B cell (primary cell): ENCODE results near the gene OR7C1. TPM values are rescaled to one million over a fixed set of nuclear protein-coding genes. Genes with fewer than 3 reads are reported as not detected.

ENCODE experiments used
- ATAC-seq: fragments of 200-7000 bp; cut with Tn5 transposase; one replicate; pipeline ENCODE4 v1.10.0; 2021; ENCODE audit warnings: low read depth, mild to moderate bottlenecking, moderate number of reproducible peaks, moderate library complexity
- CTCF ChIA-PET: fragments of 350-600 bp; sonication (Branson Sonifier 250); formaldehyde crosslinking; loops from one replicate; lab custom pipeline; 2021; ENCODE audit warnings: antibody characterized with exemption, inconsistent platforms; lab: Charles Lee
- POLR2A ChIA-PET: fragments of 350-600 bp; sonication (Branson Sonifier 250); formaldehyde crosslinking; loops from one replicate; lab custom pipeline; 2021; ENCODE audit warnings: antibody characterized with exemption; lab: Charles Lee
- DNase-seq: peaks from one replicate; pipeline ENCODE4 v3.0.0; 2013
- H2AFZ ChIP-seq: 2 replicates; pipeline ENCODE4 v1.6.1; 2012; ENCODE audit warnings: mild to moderate bottlenecking, low read depth, low read length; ENCODE audit not compliant: insufficient read depth, poor library complexity, severe bottlenecking
- H3K27ac ChIP-seq, 2 donors: 1 replicate in 1 of 2; 2 replicates in 1 of 2; pipeline ENCODE4 v1.5.1; 2012 to 2013; ENCODE audit warnings: low read length in 2 of 2, mild to moderate bottlenecking in 2 of 2, moderate library complexity in 1 of 2
- H3K27me3 ChIP-seq, 4 experiments: fragments of 200-600 bp in 1 of 4; sonication (generic) in 1 of 4; replicated peaks in 1 of 4; 1 replicate in 2 of 4; 2 replicates in 2 of 4; pipeline versions ENCODE4 v1.6.1 to v1.7.0; 2013 to 2016; ENCODE audit warnings: low read length in 3 of 4, mild to moderate bottlenecking in 2 of 4, mixed read lengths in 1 of 4, moderate library complexity in 1 of 4; ENCODE audit not compliant: insufficient read depth in 4 of 4, control insufficient read depth in 3 of 4; ENCODE audit errors: control extremely low read depth in 1 of 4
- H3K36me3 ChIP-seq, 2 experiments: replicated peaks in 1 of 2; 1 replicate in 1 of 2; 2 replicates in 1 of 2; pipeline versions ENCODE4 v1.6.1 to v1.7.1; 2013; ENCODE audit warnings: low read length in 1 of 2; ENCODE audit not compliant: insufficient read depth in 2 of 2, control insufficient read depth in 1 of 2; ENCODE audit errors: control extremely low read depth in 1 of 2, extremely low read depth in 1 of 2
- H3K4me1 ChIP-seq, 2 donors: fragments of 200-600 bp in 1 of 2; sonication (generic) in 1 of 2; 1 replicate in 1 of 2; 2 replicates in 1 of 2; pipeline versions ENCODE4 v1.5.1 to v1.6.1; 2013 to 2017; ENCODE audit warnings: low read length in 2 of 2; ENCODE audit not compliant: control insufficient read depth in 2 of 2, insufficient read depth in 2 of 2
- H3K4me2 ChIP-seq: replicated peaks from 2 replicates; pipeline ENCODE3; 2012; ENCODE audit warnings: mild to moderate bottlenecking, low read depth, low read length; ENCODE audit not compliant: poor library complexity, severe bottlenecking
- H3K4me3 ChIP-seq, 5 experiments: fragments of 200-600 bp in 1 of 5; sonication (generic) in 1 of 5; 1 replicate in 3 of 5; 2 replicates in 2 of 5; pipeline versions ENCODE4 v1.5.1 to v1.7.0; 2011 to 2016; ENCODE audit warnings: low read length in 4 of 5, mild to moderate bottlenecking in 4 of 5, low read depth in 2 of 5, control low read depth in 1 of 5, moderate library complexity in 1 of 5; ENCODE audit not compliant: insufficient read depth in 1 of 5; ENCODE audit errors: control extremely low read depth in 1 of 5, extremely low read depth in 1 of 5
- H3K79me2 ChIP-seq: fragments of 200-600 bp; sonication (generic); one replicate; pipeline ENCODE4 v1.6.0; 2016; ENCODE audit warnings: low read length; ENCODE audit not compliant: control insufficient read depth, insufficient read depth
- H3K9ac ChIP-seq: fragments of 200-600 bp; sonication (generic); 2 replicates; pipeline ENCODE4 v1.6.1; 2017; ENCODE audit warnings: mild to moderate bottlenecking, low read length, moderate library complexity
- H3K9me3 ChIP-seq, 3 donors: one replicate each; pipeline versions ENCODE4 v1.6.1 to v1.7.1; 2013; ENCODE audit warnings: low read length in 2 of 3; ENCODE audit not compliant: control insufficient read depth in 2 of 3, insufficient read depth in 1 of 3; ENCODE audit errors: control extremely low read depth in 1 of 3
- H4K20me1 ChIP-seq: 2 replicates; pipeline ENCODE4 v1.6.0; 2012; ENCODE audit warnings: mild to moderate bottlenecking, low read length; ENCODE audit not compliant: insufficient read depth, control insufficient read depth, poor library complexity, severe bottlenecking
- H3K27ac Mint-ChIP-seq: one replicate; pipeline ENCODE4 v1.8.0; 2021; ENCODE audit warnings: mixed read lengths
- H3K27me3 Mint-ChIP-seq: one replicate; pipeline ENCODE4 v1.8.0; 2021; ENCODE audit warnings: mixed read lengths
- H3K4me1 Mint-ChIP-seq: one replicate; pipeline ENCODE4 v1.8.0; 2021; ENCODE audit warnings: mixed read lengths
- H3K4me3 Mint-ChIP-seq: one replicate; pipeline ENCODE4 v1.8.0; 2021; ENCODE audit warnings: mixed read lengths
- H3K9me3 Mint-ChIP-seq: one replicate; pipeline ENCODE4 v1.8.0; 2022; ENCODE audit warnings: mixed read lengths; ENCODE audit not compliant: insufficient read depth
- EZH2 ChIP-seq: IDR thresholded peaks from 2 replicates; pipeline ENCODE4 v1.6.1; 2012; ENCODE audit warnings: borderline replicate concordance, low read depth, mild to moderate bottlenecking, moderate library complexity, low read length; ENCODE audit not compliant: insufficient read depth, poor library complexity, severe bottlenecking
- WGBS: methylation state at CpG from one replicate; pipeline ENCODE4 v1.1.5; 2013; ENCODE audit warnings: missing lambda C conversion rate; ENCODE audit not compliant: insufficient coverage; 5-methylcytosine and 5-hydroxymethylcytosine counted together
- intact Hi-C: fragments of 100-400 bp; cut with micrococcal nuclease; formaldehyde crosslinking; loops from one replicate; pipeline ENCODE4 v1.10.0; 2022
- polyA plus RNA-seq: library from polyadenylated mRNA; depleted of rRNA; stranded (reverse); fragments of >200 nt; gene quantifications from 2 replicates; pipeline ENCODE4 v1.2.3, GENCODE V29; 2012
- total RNA-seq, 2 donors: library from RNA; stranded (reverse); fragments of 120-200 nt in 1 of 2; gene quantifications; 1 replicate in 1 of 2; 2 replicates in 1 of 2; pipeline versions ENCODE4 v1.2.3 to v1.2.4, GENCODE V29; 2013 to 2022
- TF ChIP-seq, protein P1 (sequence below): fragments of 200-600 bp; IDR thresholded peaks from one replicate; pipeline ENCODE4 v1.8.0; 2022; ENCODE audit warnings: antibody characterized with exemption, mild to moderate bottlenecking

Gene OR7C1
- total and polyA plus RNA-seq, 2 donors (not counting 1 experiment from before 2014, with no cell fraction given), result not detected

- no peak for TF ChIP-seq EZH2
- TF ChIP-seq, protein P1, sequence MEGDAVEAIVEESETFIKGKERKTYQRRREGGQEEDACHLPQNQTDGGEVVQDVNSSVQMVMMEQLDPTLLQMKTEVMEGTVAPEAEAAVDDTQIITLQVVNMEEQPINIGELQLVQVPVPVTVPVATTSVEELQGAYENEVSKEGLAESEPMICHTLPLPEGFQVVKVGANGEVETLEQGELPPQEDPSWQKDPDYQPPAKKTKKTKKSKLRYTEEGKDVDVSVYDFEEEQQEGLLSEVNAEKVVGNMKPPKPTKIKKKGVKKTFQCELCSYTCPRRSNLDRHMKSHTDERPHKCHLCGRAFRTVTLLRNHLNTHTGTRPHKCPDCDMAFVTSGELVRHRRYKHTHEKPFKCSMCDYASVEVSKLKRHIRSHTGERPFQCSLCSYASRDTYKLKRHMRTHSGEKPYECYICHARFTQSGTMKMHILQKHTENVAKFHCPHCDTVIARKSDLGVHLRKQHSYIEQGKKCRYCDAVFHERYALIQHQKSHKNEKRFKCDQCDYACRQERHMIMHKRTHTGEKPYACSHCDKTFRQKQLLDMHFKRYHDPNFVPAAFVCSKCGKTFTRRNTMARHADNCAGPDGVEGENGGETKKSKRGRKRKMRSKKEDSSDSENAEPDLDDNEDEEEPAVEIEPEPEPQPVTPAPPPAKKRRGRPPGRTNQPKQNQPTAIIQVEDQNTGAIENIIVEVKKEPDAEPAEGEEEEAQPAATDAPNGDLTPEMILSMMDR, result no peak
- Histone ChIP-seq H3K79me2 (no peaks in the 10 kb centered on the region), H4K20me1 (no peaks in the 10 kb centered on the region), H3K27ac (no peak overlapping the region), H3K4me2 (no peak overlapping the region), H3K9ac (no peak overlapping the region), H3K27me3 (peaks cover 0 to 4% (median 2%) of the 10 kb centered on the region in 4 experiments), H3K9me3 (no peaks in the 10 kb centered on the region), H3K4me3 (no peak overlapping the region), H3K36me3 (no peaks in the 10 kb centered on the region), H3K4me1 (no peaks in the 10 kb centered on the region), H2AFZ (no peak overlapping the region)
- POLR2A ChIA-PET, result no interaction called here
- Mint-ChIP-seq H3K4me1 (no peaks in the 10 kb centered on the region), H3K27ac (no peak overlapping the region), H3K9me3 (no peaks in the 10 kb centered on the region), H3K4me3 (no peak overlapping the region), H3K27me3 (peaks cover 31% of the 10 kb centered on the region)
- WGBS, result no CpG with 5 or more reads among the region's 5 CpGs
- ATAC-seq (no peak), DNase-seq (no peak)
- intact Hi-C loops, result no loop called here
- CTCF ChIA-PET, result no interaction called here
Observed at GRCh38 chr19:14798760-14799159, 36.2 kb downstream of the OR7C1 start.

DNA sequence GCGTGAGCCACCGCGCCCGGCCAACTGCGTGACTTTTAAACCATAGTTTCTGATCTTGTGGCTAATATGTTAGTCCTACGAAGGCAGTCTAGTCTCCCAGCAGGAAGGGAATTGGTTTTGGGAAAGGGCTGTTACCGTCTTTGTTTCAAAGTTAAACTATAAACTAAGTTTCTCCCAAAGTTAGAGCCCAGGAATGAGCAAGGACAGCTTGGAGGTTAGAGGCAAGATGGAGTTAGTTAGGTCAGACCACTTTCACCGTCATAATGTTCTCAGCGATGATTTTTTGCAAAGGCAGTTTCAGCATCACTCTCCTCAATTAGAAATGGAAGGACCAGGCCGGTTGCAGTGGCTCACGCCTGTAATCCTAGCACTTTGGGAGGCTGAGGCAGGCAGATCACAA is 39.0 kb downstream of the OR7C1 start:
- Histone ChIP-seq H3K36me3 (no peaks in the 10 kb centered on the region), H3K27ac (no peak overlapping the region), H3K27me3 (peaks cover 0 to 4% (median 2%) of the 10 kb centered on the region in 4 experiments), H3K9ac (no peak overlapping the region), H3K4me2 (no peak overlapping the region), H3K4me3 (no peak overlapping the region), H2AFZ (no peak overlapping the region), H3K4me1 (no peaks in the 10 kb centered on the region), H3K79me2 (no peaks in the 10 kb centered on the region), H3K9me3 (no peaks in the 10 kb centered on the region), H4K20me1 (no peaks in the 10 kb centered on the region)
- DNase-seq, result no peak
- intact Hi-C loops, result no loop called here
- Mint-ChIP-seq H3K9me3 (peaks cover 2% of the 10 kb centered on the region), H3K27ac (no peak overlapping the region), H3K4me1 (no peaks in the 10 kb centered on the region), H3K27me3 (peaks cover 33% of the 10 kb centered on the region), H3K4me3 (no peak overlapping the region)
- ChIA-PET CTCF (interaction anchor here (1.3 kb wide), 1 partner anchor 9 kb away, joined by 8 read pairs; no protein-coding TSS in a partner anchor), POLR2A (interaction anchor here (0.6 kb wide), 1 partner anchor 41 kb away, joined by 6 read pairs; no protein-coding TSS in a partner anchor)
- WGBS, result 99% methylated on average over 10 of the region's 11 CpGs
- no peak for ATAC-seq
- TF ChIP-seq, protein P1, result no peak
- TF ChIP-seq EZH2, result no peak
